ENCODE data around the gene STX2.
A peak's percentile ranks its signal among the peaks of the same experiment; 100 is the strongest.
"Not testable (repeated sequence)": the region's sequence is repeated elsewhere in the genome, so short reads cannot be mapped to it uniquely, and the experiment has no call there.

STX2 gene

GRCh38 chr12:130838951-130839769 is at the start of gene STX2:
Gene STX2, minus strand, starts transcription at chr12:130839250. Its CDS starts 151 bp downstream, at chr12:130839099.
- peak; percentile 86 to 93 for DNase-seq

- not testable (repeated sequence) for DNase-seq
These were observed 48.1 kb upstream of the STX2 start for GRCh38 chr12:130887190-130887589.

- no peak for DNase-seq
These were observed 42.5 kb upstream of the STX2 start for GRCh38 chr12:130881548-130881947.

GRCh38 chr12:130881046-130881445 is 42.0 kb upstream of the STX2 start:
- no peak for DNase-seq

GRCh38 chr12:130880411-130880885 is 41.4 kb upstream of the STX2 start:
- DNase-seq = no peak

- no peak for DNase-seq
These were observed 40.8 kb upstream of the STX2 start for GRCh38 chr12:130879781-130880389.

GRCh38 chr12:130879212-130879686 is 40.2 kb upstream of the STX2 start:
- no peak for DNase-seq

GRCh38 chr12:130878193-130879185 is 39.4 kb upstream of the STX2 start:
- DNase-seq = no peak

- DNase-seq = no peak
These were observed 38.3 kb upstream of the STX2 start for GRCh38 chr12:130877333-130877732.

- DNase-seq = no peak
These were observed 37.7 kb upstream of the STX2 start for GRCh38 chr12:130876758-130877157.

GRCh38 chr12:130876297-130876696 is 37.2 kb upstream of the STX2 start:
- DNase-seq = no peak

- not testable (repeated sequence) for DNase-seq
These were observed 36.7 kb upstream of the STX2 start for GRCh38 chr12:130875708-130876107.

GRCh38 chr12:130875193-130875592 is 36.1 kb upstream of the STX2 start:
- no peak for DNase-seq

- no peak for DNase-seq
These were observed 35.6 kb upstream of the STX2 start for GRCh38 chr12:130874696-130875095.

- DNase-seq = no peak
These were observed 34.8 kb upstream of the STX2 start for GRCh38 chr12:130873825-130874224.

GRCh38 chr12:130873106-130873795 is 34.2 kb upstream of the STX2 start:
- DNase-seq = no peak

GRCh38 chr12:130872179-130873096 is 33.4 kb upstream of the STX2 start:
- DNase-seq = peak; percentile 40 to 52

GRCh38 chr12:130871286-130872178 is 32.5 kb upstream of the STX2 start, which contains the start of gene RAN:
Gene RAN, plus strand, starts transcription at chr12:130872066. Its CDS starts 528 bp downstream, at chr12:130872594.
- DNase-seq = peak; percentile 94

- DNase-seq = peak; percentile 49 to 66
These were observed 31.6 kb upstream of the STX2 start for GRCh38 chr12:130870442-130871285.

Data from stimulated activated CD4-positive, alpha-beta T cell treated with anti-CD3 and anti-CD28 coated beads, Interleukin-4, amount 100 ng/mL, for 4 hours (primary cell).